ENCODE results near the gene PKN1. TPM values are rescaled to one million over a fixed set of nuclear protein-coding genes. Genes with fewer than 3 reads are reported as not detected.

The PKN1 gene
- total RNA-seq, 2 experiments from 2014 or later, result 171 TPM

GRCh38 chr19:14479975-14480699 is 47.0 kb downstream of the PKN1 start:
- ChIA-PET POLR2A (interaction anchor here (1.0 to 2.5 kb wide), 4 partner anchors 38 to 344 kb away, joined by 3 to 9 read pairs (median 4); partner anchors contain the start of genes ASF1B and DNAJB1), CTCF (interaction anchor here (0.9 to 2.0 kb wide), 12 partner anchors 12 to 332 kb away, joined by 3 to 6 read pairs (median 3); partner anchors contain the start of genes DNAJB1 and GIPC1)
- Mint-ChIP-seq H3K27ac (no peak overlapping the region), H3K36me3 (ENCODE audit: low read depth) (no peaks in the 10 kb centered on the region), H3K27me3 (peaks cover 13% of the 10 kb centered on the region), H3K4me1 (ENCODE audit: low read depth) (peaks cover 15% of the 10 kb centered on the region), H3K9me3 (no peaks in the 10 kb centered on the region), H3K4me3 (no peak overlapping the region)
- Histone ChIP-seq H3K4me3 (ENCODE audit: low read length) (no peak overlapping the region), H3K27me3 (ENCODE audit: control insufficient read depth in 1 of 2, insufficient read depth in 2 of 2, low read length in 2 of 2) (peaks cover under 1 to 3% of the 10 kb centered on the region in 2 experiments), H3K36me3 (ENCODE audit: insufficient read depth, low read length) (peaks cover 32% of the 10 kb centered on the region), H3K27ac (ENCODE audit: low read depth in 1 of 2, low read length in 2 of 2) (no peak overlapping the region), H3K4me1 (ENCODE audit: insufficient read depth, low read length) (peaks cover 21% of the 10 kb centered on the region), H3K9me3 (ENCODE audit: control insufficient read depth in 1 of 2, insufficient read depth in 1 of 2, low read length in 2 of 2) (no peaks in the 10 kb centered on the region)
- TF ChIP-seq, protein P1, sequence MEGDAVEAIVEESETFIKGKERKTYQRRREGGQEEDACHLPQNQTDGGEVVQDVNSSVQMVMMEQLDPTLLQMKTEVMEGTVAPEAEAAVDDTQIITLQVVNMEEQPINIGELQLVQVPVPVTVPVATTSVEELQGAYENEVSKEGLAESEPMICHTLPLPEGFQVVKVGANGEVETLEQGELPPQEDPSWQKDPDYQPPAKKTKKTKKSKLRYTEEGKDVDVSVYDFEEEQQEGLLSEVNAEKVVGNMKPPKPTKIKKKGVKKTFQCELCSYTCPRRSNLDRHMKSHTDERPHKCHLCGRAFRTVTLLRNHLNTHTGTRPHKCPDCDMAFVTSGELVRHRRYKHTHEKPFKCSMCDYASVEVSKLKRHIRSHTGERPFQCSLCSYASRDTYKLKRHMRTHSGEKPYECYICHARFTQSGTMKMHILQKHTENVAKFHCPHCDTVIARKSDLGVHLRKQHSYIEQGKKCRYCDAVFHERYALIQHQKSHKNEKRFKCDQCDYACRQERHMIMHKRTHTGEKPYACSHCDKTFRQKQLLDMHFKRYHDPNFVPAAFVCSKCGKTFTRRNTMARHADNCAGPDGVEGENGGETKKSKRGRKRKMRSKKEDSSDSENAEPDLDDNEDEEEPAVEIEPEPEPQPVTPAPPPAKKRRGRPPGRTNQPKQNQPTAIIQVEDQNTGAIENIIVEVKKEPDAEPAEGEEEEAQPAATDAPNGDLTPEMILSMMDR (IDR thresholded peaks at IDR 0.05), result peak; percentile 87
- intact Hi-C loops (cut with DNase I, micrococcal nuclease), result loop anchor here (2.0 to 10.0 kb wide), 4 partner anchors 341 to 605 kb away; partner anchors contain the start of genes ASF1B (in 1 of the 2) and NANOS3 (in 1 of the 2)
- ATAC-seq (ENCODE audit: poor library complexity) (peak; percentile 62), DNase-seq (peak; percentile 45 to 82 (median 64))

DNA sequence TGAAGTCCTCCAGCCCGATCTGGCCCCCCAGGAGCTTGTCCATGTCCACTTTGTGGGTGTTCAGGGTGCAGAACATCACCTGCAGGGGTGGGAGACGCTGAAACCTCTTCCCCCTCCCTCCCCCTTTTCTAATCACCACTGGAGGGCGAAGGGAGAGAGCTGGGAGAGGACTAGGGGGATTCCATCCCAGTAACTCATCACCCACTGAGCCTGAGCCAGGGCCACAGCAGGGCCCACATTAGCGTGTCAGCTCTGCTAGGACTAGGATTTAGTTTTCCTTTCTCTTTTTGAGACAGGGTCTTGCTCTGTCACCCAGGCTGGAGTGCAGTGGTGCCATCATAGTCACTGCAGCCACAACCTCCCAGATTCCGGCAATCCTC is 47.6 kb downstream of the PKN1 start:
- DNase-seq, result no peak
- TF ChIP-seq, protein P1 (IDR thresholded peaks at IDR 0.05), result no peak
- Mint-ChIP-seq H3K9me3 (no peaks in the 10 kb centered on the region), H3K4me3 (no peak overlapping the region), H3K36me3 (ENCODE audit: low read depth) (no peaks in the 10 kb centered on the region), H3K27ac (no peak overlapping the region), H3K4me1 (ENCODE audit: low read depth) (peaks cover 12% of the 10 kb centered on the region), H3K27me3 (peaks cover 12% of the 10 kb centered on the region)
- peaks cover 15% of the 10 kb centered on the region for H3K4me1 ChIP-seq (ENCODE audit: insufficient read depth, low read length)
- H3K4me3 ChIP-seq (ENCODE audit: low read length), result no peak overlapping the region
- intact Hi-C loops (cut with DNase I, micrococcal nuclease), result loop anchor here (2.0 to 10.0 kb wide), 3 partner anchors 342 to 606 kb away; partner anchors contain the start of genes ASF1B (in 1 of the 2) and NANOS3 (in 1 of the 2)
- POLR2A ChIA-PET, result interaction anchor here (1.1 to 2.5 kb wide), 3 partner anchors 37 to 344 kb away, joined by 3 to 9 read pairs (median 3); partner anchors contain the start of genes ASF1B and DNAJB1
- H3K36me3 ChIP-seq (ENCODE audit: insufficient read depth, low read length), result peaks cover 32% of the 10 kb centered on the region
- H3K27ac ChIP-seq (ENCODE audit: low read depth in 1 of 2, low read length in 2 of 2), result no peak overlapping the region
- no peak for ATAC-seq (ENCODE audit: poor library complexity)
- CTCF ChIA-PET, result interaction anchor here (1.0 to 2.0 kb wide), 6 partner anchors 11 to 76 kb away, joined by 3 to 6 read pairs (median 4); partner anchors contain the start of genes DNAJB1 and GIPC1
- H3K27me3 ChIP-seq (ENCODE audit: control insufficient read depth in 1 of 2, insufficient read depth in 2 of 2, low read length in 2 of 2), result no peaks in the 10 kb centered on the region
- no peaks in the 10 kb centered on the region for H3K9me3 ChIP-seq (ENCODE audit: control insufficient read depth in 1 of 2, insufficient read depth in 1 of 2, low read length in 2 of 2)

DNA sequence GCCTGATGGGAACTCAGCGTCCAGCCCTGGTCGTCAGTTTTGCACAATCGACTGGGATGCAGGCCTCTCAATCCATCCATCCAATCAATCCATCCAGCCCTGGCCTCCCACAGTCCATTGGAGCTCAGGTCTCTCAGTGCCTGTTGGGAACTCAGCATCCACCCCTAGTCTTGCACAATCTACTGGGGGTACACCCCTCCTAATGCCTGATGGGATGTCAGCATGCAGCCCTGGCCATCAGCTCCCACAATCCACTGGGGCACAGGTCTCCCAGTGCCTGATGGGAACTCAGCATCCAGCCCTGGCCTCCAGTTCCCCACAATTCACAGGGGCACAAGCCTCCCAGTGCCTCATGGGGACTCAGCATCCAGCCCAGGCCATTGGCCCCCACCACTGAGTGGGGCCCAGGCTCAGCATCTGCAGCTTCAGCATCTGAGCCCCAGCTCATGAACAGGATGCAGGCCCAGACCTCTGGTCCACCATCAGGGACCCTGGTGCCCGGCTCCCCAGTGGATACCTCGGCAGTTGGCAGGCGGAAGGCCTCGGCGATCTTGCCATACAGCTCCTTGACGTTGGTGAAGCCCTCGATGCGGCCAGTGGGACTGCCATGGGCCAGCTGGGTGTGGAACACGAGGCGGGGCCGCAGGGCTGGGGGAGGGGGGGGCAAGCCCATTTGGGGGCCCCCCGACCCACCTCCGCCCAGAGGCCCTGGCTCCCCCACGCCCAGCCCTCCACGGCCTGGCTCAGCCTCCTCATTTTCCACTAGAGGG is 49.3 kb downstream of the PKN1 start:
- Histone ChIP-seq H3K4me3 (ENCODE audit: low read length) (no peak overlapping the region), H3K27me3 (ENCODE audit: control insufficient read depth in 1 of 2, insufficient read depth in 2 of 2, low read length in 2 of 2) (no peaks in the 10 kb centered on the region), H3K4me1 (ENCODE audit: insufficient read depth, low read length) (peaks cover 18% of the 10 kb centered on the region), H3K36me3 (ENCODE audit: insufficient read depth, low read length) (peaks cover 30% of the 10 kb centered on the region), H3K27ac (ENCODE audit: low read depth in 1 of 2, low read length in 2 of 2) (no peak overlapping the region), H3K9me3 (ENCODE audit: control insufficient read depth in 1 of 2, insufficient read depth in 1 of 2, low read length in 2 of 2) (no peaks in the 10 kb centered on the region)
- H3K9me3 Mint-ChIP-seq, result no peaks in the 10 kb centered on the region
- ChIA-PET CTCF (interaction anchor here (1.3 kb wide), 1 partner anchor 75 kb away, joined by 3 read pairs; no protein-coding TSS in a partner anchor), POLR2A (no interaction called here)
- H3K4me3 Mint-ChIP-seq, result no peak overlapping the region
- no peak for ATAC-seq (ENCODE audit: poor library complexity)
- TF ChIP-seq, protein P1 (IDR thresholded peaks at IDR 0.05), result no peak
- H3K4me1 Mint-ChIP-seq (ENCODE audit: low read depth), result peaks cover 5% of the 10 kb centered on the region
- H3K27me3 Mint-ChIP-seq, result no peaks in the 10 kb centered on the region
- peak in 1 of 14 experiments; percentile 27 for DNase-seq
- intact Hi-C loops (cut with DNase I, micrococcal nuclease), result loop anchor here (10.0 kb wide), 2 partner anchors 348 to 608 kb away; partner anchors contain the start of genes ASF1B (in 1 of the 2) and NANOS3 (in 1 of the 2)
- H3K36me3 Mint-ChIP-seq (ENCODE audit: low read depth), result peaks cover 8% of the 10 kb centered on the region
- no peak overlapping the region for H3K27ac Mint-ChIP-seq
